Measurements from ENCODE around the gene MYO1D.

The MYO1D gene

DNA sequence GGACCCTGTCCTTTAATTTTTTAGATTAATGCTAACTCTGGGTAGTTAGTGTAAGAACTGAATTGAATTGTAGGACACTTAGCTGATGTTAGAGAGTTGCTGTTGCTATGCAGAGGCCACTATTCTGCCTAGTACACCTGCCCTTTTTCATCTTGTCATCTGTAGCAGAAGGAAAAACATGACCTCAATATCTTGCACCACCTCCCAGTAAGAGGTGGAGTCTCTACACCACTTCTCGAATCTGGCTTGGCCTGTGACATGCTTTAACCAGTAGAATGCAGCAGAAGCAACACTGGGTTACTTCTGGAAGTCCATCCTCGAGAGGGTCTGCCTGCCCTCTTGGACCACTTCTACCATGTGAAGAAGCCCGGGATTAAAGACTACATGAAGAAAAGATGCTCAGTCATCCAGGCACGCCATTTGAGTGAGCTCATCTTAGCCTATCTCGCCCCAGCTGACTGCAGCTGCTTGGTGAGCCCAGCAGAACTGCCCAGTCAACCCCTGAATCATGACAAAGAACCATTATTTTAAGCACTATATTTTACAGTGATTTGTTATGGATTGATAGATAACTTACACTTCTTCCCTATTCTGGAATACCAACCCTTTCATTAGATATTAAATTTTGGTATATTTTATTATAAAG is 153.5 kb downstream of the MYO1D start:
- Histone ChIP-seq H3K27me3 (ENCODE audit: control insufficient read depth in 3 of 3, insufficient read depth in 3 of 3, low read depth in 1 of 3, low read length in 3 of 3) (no peaks in the 10 kb centered on the region), H3K23ac (ENCODE audit: low read depth, low read length, poor library complexity) (no peak overlapping the region), H3K36me3 (replicated peaks in 1 of 2; ENCODE audit: control insufficient read depth in 2 of 2, insufficient read depth in 2 of 2, low read length in 2 of 2) (no peaks in the 10 kb centered on the region), H3K4me3 (ENCODE audit: low read length in 2 of 2) (no peak overlapping the region), H2AK5ac (ENCODE audit: low read depth, low read length) (no peak overlapping the region), H2BK12ac (ENCODE audit: low read length) (no peak overlapping the region), H3K18ac (ENCODE audit: low read length) (no peak overlapping the region), H3K79me1 (ENCODE audit: low read depth, low read length) (no peaks in the 10 kb centered on the region), H3K14ac (ENCODE audit: low read length) (no peak overlapping the region), H3K9ac (ENCODE audit: low read depth, low read length, poor library complexity) (no peak overlapping the region), H2AFZ (ENCODE audit: low read length) (no peak overlapping the region), H4K8ac (ENCODE audit: low read depth, low read length) (no peak overlapping the region), H3K9me3 (replicated peaks in 1 of 2; ENCODE audit: control insufficient read depth in 2 of 2, insufficient read depth in 1 of 2, low read depth in 1 of 2, low read length in 2 of 2) (peaks cover 0 to 6% of the 10 kb centered on the region in 2 donors), H3K4ac (ENCODE audit: low read length) (no peak overlapping the region), H3K27ac (replicated peaks; ENCODE audit: low read length) (no peak overlapping the region), H2BK120ac (ENCODE audit: low read depth, low read length) (no peak overlapping the region), H2BK5ac (ENCODE audit: low read length) (no peak overlapping the region), H4K91ac (ENCODE audit: low read depth, low read length, poor library complexity) (no peak overlapping the region), H2BK15ac (ENCODE audit: low read length) (no peak overlapping the region), H3K4me1 (ENCODE audit: control insufficient read depth in 2 of 2, insufficient read depth in 1 of 2, low read depth in 1 of 2, low read length in 2 of 2) (no peaks in the 10 kb centered on the region), H3K4me2 (ENCODE audit: insufficient read depth, low read length, poor library complexity, severe bottlenecking) (no peak overlapping the region)
- no CpG with 5 or more reads among the region's 5 CpGs for WGBS, 2 donors (ENCODE audit: extremely low coverage in 2 of 2, insufficient read length in 2 of 2, insufficient replicate concordance in 1 of 2)
- no peak for DNase-seq (ENCODE audit: low spot score)

DNA sequence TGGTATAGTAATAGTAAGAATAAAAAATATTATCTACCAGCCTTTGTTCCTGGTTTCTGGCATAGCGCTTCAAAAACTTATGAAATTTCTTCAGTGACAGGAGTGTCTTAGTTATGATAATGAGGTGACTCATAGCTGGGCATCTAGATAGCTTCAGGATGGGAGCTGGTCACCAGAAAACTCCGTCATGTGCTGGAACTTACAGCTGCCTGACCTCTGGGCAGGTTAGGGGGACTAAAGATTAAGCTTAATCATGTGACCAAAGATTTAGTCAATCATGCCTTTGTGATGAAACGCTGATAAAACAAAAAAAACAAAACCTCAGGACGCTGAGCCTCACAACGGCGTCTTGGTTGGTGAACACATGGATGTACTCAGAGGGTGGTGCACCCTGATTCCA is 154.2 kb downstream of the MYO1D start:
- Histone ChIP-seq H3K4me2 (ENCODE audit: insufficient read depth, low read length, poor library complexity, severe bottlenecking) (no peak overlapping the region), H2AK5ac (ENCODE audit: low read depth, low read length) (no peak overlapping the region), H3K9me3 (replicated peaks in 1 of 2; ENCODE audit: control insufficient read depth in 2 of 2, insufficient read depth in 1 of 2, low read depth in 1 of 2, low read length in 2 of 2) (peaks cover 0 to 6% of the 10 kb centered on the region in 2 donors), H3K27me3 (ENCODE audit: control insufficient read depth in 3 of 3, insufficient read depth in 3 of 3, low read depth in 1 of 3, low read length in 3 of 3) (no peaks in the 10 kb centered on the region), H4K8ac (ENCODE audit: low read depth, low read length) (no peak overlapping the region), H3K4me3 (ENCODE audit: low read length in 2 of 2) (no peak overlapping the region), H2AFZ (ENCODE audit: low read length) (no peak overlapping the region), H3K14ac (ENCODE audit: low read length) (no peak overlapping the region), H3K23ac (ENCODE audit: low read depth, low read length, poor library complexity) (no peak overlapping the region), H3K4ac (ENCODE audit: low read length) (no peak overlapping the region), H3K36me3 (replicated peaks in 1 of 2; ENCODE audit: control insufficient read depth in 2 of 2, insufficient read depth in 2 of 2, low read length in 2 of 2) (no peaks in the 10 kb centered on the region), H3K79me1 (ENCODE audit: low read depth, low read length) (no peaks in the 10 kb centered on the region), H3K18ac (ENCODE audit: low read length) (no peak overlapping the region), H3K9ac (ENCODE audit: low read depth, low read length, poor library complexity) (no peak overlapping the region), H2BK15ac (ENCODE audit: low read length) (no peak overlapping the region), H2BK5ac (ENCODE audit: low read length) (no peak overlapping the region), H2BK120ac (ENCODE audit: low read depth, low read length) (no peak overlapping the region), H2BK12ac (ENCODE audit: low read length) (no peak overlapping the region), H4K91ac (ENCODE audit: low read depth, low read length, poor library complexity) (no peak overlapping the region), H3K4me1 (ENCODE audit: control insufficient read depth in 2 of 2, insufficient read depth in 1 of 2, low read depth in 1 of 2, low read length in 2 of 2) (no peaks in the 10 kb centered on the region), H3K27ac (replicated peaks; ENCODE audit: low read length) (no peak overlapping the region)
- WGBS, 2 donors (ENCODE audit: extremely low coverage in 2 of 2, insufficient read length in 2 of 2, insufficient replicate concordance in 1 of 2), result no CpG with 5 or more reads among the region's 6 CpGs
- DNase-seq (ENCODE audit: low spot score), result no peak

DNA sequence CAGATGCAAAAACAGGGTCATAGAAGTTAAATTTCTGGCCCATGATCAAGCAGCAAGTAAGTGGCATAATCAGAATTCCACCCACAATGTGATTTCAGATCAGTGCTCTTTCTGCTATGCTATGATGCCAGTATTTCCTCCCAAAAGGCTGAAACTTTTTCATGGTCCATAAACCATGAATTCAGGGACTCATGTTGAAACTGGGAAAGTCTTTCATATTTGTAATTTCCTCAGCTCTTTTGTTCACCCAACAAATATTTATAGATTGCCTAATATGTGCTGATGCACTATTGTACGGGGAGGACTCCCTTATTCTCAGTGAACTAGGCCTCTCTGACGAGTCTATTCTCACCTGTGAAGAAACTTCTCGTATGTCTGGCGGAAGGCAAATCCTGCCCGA is 156.3 kb downstream of the MYO1D start:
- Histone ChIP-seq H2AK5ac (ENCODE audit: low read depth, low read length) (no peak overlapping the region), H3K4me3 (ENCODE audit: low read length in 2 of 2) (no peak overlapping the region), H2BK12ac (ENCODE audit: low read length) (no peak overlapping the region), H3K9ac (ENCODE audit: low read depth, low read length, poor library complexity) (no peak overlapping the region), H3K4me2 (ENCODE audit: insufficient read depth, low read length, poor library complexity, severe bottlenecking) (no peak overlapping the region), H4K8ac (ENCODE audit: low read depth, low read length) (no peak overlapping the region), H3K23ac (ENCODE audit: low read depth, low read length, poor library complexity) (no peak overlapping the region), H3K36me3 (replicated peaks in 1 of 2; ENCODE audit: control insufficient read depth in 2 of 2, insufficient read depth in 2 of 2, low read length in 2 of 2) (no peaks in the 10 kb centered on the region), H3K79me1 (ENCODE audit: low read depth, low read length) (no peaks in the 10 kb centered on the region), H2BK5ac (ENCODE audit: low read length) (no peak overlapping the region), H3K27ac (replicated peaks; ENCODE audit: low read length) (no peak overlapping the region), H3K4me1 (ENCODE audit: control insufficient read depth in 2 of 2, insufficient read depth in 1 of 2, low read depth in 1 of 2, low read length in 2 of 2) (no peaks in the 10 kb centered on the region), H3K27me3 (ENCODE audit: control insufficient read depth in 3 of 3, insufficient read depth in 3 of 3, low read depth in 1 of 3, low read length in 3 of 3) (no peaks in the 10 kb centered on the region), H3K4ac (ENCODE audit: low read length) (no peak overlapping the region), H2BK15ac (ENCODE audit: low read length) (no peak overlapping the region), H2AFZ (ENCODE audit: low read length) (no peak overlapping the region), H2BK120ac (ENCODE audit: low read depth, low read length) (no peak overlapping the region), H3K14ac (ENCODE audit: low read length) (no peak overlapping the region), H3K18ac (ENCODE audit: low read length) (no peak overlapping the region), H3K9me3 (replicated peaks in 1 of 2; ENCODE audit: control insufficient read depth in 2 of 2, insufficient read depth in 1 of 2, low read depth in 1 of 2, low read length in 2 of 2) (peaks cover 0 to 6% of the 10 kb centered on the region in 2 donors), H4K91ac (ENCODE audit: low read depth, low read length, poor library complexity) (no peak overlapping the region)
- WGBS, 2 donors (ENCODE audit: extremely low coverage in 2 of 2, insufficient read length in 2 of 2, insufficient replicate concordance in 1 of 2), result no CpG with 5 or more reads among the region's 5 CpGs
- DNase-seq (ENCODE audit: low spot score), result no peak

DNA sequence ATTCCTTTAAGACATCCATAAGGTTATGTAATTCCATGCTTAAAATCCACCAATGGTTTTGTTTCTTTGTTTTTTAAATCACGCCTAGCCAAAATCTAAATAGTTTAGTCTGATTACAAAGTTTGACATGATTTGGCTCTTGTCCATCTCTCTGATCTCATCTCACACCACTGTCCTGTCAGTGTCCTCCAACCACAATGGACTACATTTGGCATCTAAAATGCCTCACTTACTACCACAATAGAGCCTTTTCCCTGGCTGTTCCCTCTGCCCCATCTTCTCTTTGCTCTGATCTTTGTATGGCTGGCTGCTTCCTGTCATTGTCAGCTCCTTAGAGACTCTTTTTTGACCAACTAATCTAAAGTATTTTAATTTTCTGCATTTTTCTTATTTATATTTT is 157.2 kb downstream of the MYO1D start:
- Histone ChIP-seq H3K4ac (ENCODE audit: low read length) (no peak overlapping the region), H3K14ac (ENCODE audit: low read length) (no peak overlapping the region), H2BK5ac (ENCODE audit: low read length) (no peak overlapping the region), H3K27me3 (ENCODE audit: control insufficient read depth in 3 of 3, insufficient read depth in 3 of 3, low read depth in 1 of 3, low read length in 3 of 3) (no peaks in the 10 kb centered on the region), H3K36me3 (replicated peaks in 1 of 2; ENCODE audit: control insufficient read depth in 2 of 2, insufficient read depth in 2 of 2, low read length in 2 of 2) (no peaks in the 10 kb centered on the region), H2AFZ (ENCODE audit: low read length) (no peak overlapping the region), H3K23ac (ENCODE audit: low read depth, low read length, poor library complexity) (no peak overlapping the region), H4K91ac (ENCODE audit: low read depth, low read length, poor library complexity) (no peak overlapping the region), H3K4me3 (ENCODE audit: low read length in 2 of 2) (no peak overlapping the region), H4K8ac (ENCODE audit: low read depth, low read length) (no peak overlapping the region), H3K79me1 (ENCODE audit: low read depth, low read length) (no peaks in the 10 kb centered on the region), H3K4me1 (ENCODE audit: control insufficient read depth in 2 of 2, insufficient read depth in 1 of 2, low read depth in 1 of 2, low read length in 2 of 2) (no peaks in the 10 kb centered on the region), H2BK15ac (ENCODE audit: low read length) (no peak overlapping the region), H3K9ac (ENCODE audit: low read depth, low read length, poor library complexity) (no peak overlapping the region), H3K27ac (replicated peaks; ENCODE audit: low read length) (no peak overlapping the region), H2AK5ac (ENCODE audit: low read depth, low read length) (no peak overlapping the region), H3K9me3 (replicated peaks in 1 of 2; ENCODE audit: control insufficient read depth in 2 of 2, insufficient read depth in 1 of 2, low read depth in 1 of 2, low read length in 2 of 2) (peaks cover 0 to 2% of the 10 kb centered on the region in 2 donors), H3K18ac (ENCODE audit: low read length) (no peak overlapping the region), H2BK12ac (ENCODE audit: low read length) (no peak overlapping the region), H3K4me2 (ENCODE audit: insufficient read depth, low read length, poor library complexity, severe bottlenecking) (no peak overlapping the region), H2BK120ac (ENCODE audit: low read depth, low read length) (no peak overlapping the region)
- DNase-seq (ENCODE audit: low spot score), result no peak
- no CpG with 5 or more reads among the region's 1 CpG for WGBS, 2 donors (ENCODE audit: extremely low coverage in 2 of 2, insufficient read length in 2 of 2, insufficient replicate concordance in 1 of 2)
